Jurkat, Clone E6-1 (cell line): Measurements from ENCODE around the gene DAPK2.
"Not testable (repeated sequence)": the region's sequence is repeated elsewhere in the genome, so short reads cannot be mapped to it uniquely, and the experiment has no call there.

ENCODE experiments used
- DNase-seq: peaks from one replicate; pipeline ENCODE4 v3.0.0-alpha.2; 2011; ENCODE audit warnings: low read depth, low spot score
- H3K4me3 ChIP-seq: 2 replicates; pipeline ENCODE4 v1.5.1; 2011; ENCODE audit warnings: mild to moderate bottlenecking, low read length, control low read depth, moderate library complexity

DAPK2 gene

GRCh38 chr15:63908991-63909390 is 137.3 kb downstream of the DAPK2 start:
- H3K4me3 ChIP-seq, result no peak overlapping the region
- DNase-seq, result no peak

- no peak for DNase-seq
- H3K4me3 ChIP-seq, result no peak overlapping the region
Measured at GRCh38 chr15:63908281-63908680, 138.0 kb downstream of the DAPK2 start.

- no peak overlapping the region for H3K4me3 ChIP-seq
Measured at GRCh38 chr15:63907521-63907920, 138.8 kb downstream of the DAPK2 start.

GRCh38 chr15:63906266-63906584 is 140.1 kb downstream of the DAPK2 start:
- DNase-seq, result no peak
- H3K4me3 ChIP-seq, result no peak overlapping the region

More at GRCh38 chr15:63907521-63907920, 138.8 kb downstream of the DAPK2 start:
- DNase-seq, result no peak

GRCh38 chr15:63905558-63906265 is 140.6 kb downstream of the DAPK2 start:
- no peak overlapping the region for H3K4me3 ChIP-seq
- peak; percentile 41 for DNase-seq

GRCh38 chr15:63905131-63905530 is 141.2 kb downstream of the DAPK2 start:
- DNase-seq, result no peak
- H3K4me3 ChIP-seq, result no peak overlapping the region

- H3K4me3 ChIP-seq, result no peak overlapping the region
- no peak for DNase-seq
Measured at GRCh38 chr15:63904042-63904441, 142.2 kb downstream of the DAPK2 start.

GRCh38 chr15:63902671-63903035 is 143.6 kb downstream of the DAPK2 start:
- DNase-seq, result no peak
- H3K4me3 ChIP-seq, result no peak overlapping the region

GRCh38 chr15:63901912-63902670 is 144.2 kb downstream of the DAPK2 start:
- no peak for DNase-seq
- H3K4me3 ChIP-seq, result no peak overlapping the region

- DNase-seq, result no peak
- H3K4me3 ChIP-seq, result no peak overlapping the region
Measured at GRCh38 chr15:63900306-63900705, 146.0 kb downstream of the DAPK2 start.

- not testable (repeated sequence) for DNase-seq, H3K4me3 ChIP-seq
Measured at GRCh38 chr15:63899606-63900005, 146.7 kb downstream of the DAPK2 start.

- peak; percentile 44 for DNase-seq
- H3K4me3 ChIP-seq, result peak overlapping the region; percentile 5; the same call in 1 of the 2 replicates
Measured at GRCh38 chr15:63899193-63899592, 147.1 kb downstream of the DAPK2 start.

GRCh38 chr15:63896336-63897115 is 149.8 kb downstream of the DAPK2 start:
- no peak overlapping the region for H3K4me3 ChIP-seq

GRCh38 chr15:63895787-63896218 is 150.5 kb downstream of the DAPK2 start:
- H3K4me3 ChIP-seq, result no peak overlapping the region
- DNase-seq, result no peak

More at GRCh38 chr15:63896336-63897115, 149.8 kb downstream of the DAPK2 start:
- DNase-seq, result no peak

- no peak for DNase-seq
- H3K4me3 ChIP-seq, result no peak overlapping the region
Measured at GRCh38 chr15:63895194-63895593, 151.1 kb downstream of the DAPK2 start.

GRCh38 chr15:63894662-63894949 is 151.7 kb downstream of the DAPK2 start:
- no peak overlapping the region for H3K4me3 ChIP-seq
- no peak for DNase-seq

GRCh38 chr15:63893866-63894661 is 152.2 kb downstream of the DAPK2 start:
- no peak for DNase-seq
- no peak overlapping the region for H3K4me3 ChIP-seq

- peak; percentile 98 for DNase-seq
- peak overlapping the region; percentile 7 for H3K4me3 ChIP-seq
Measured at GRCh38 chr15:63892794-63893441, 153.4 kb downstream of the DAPK2 start.

- H3K4me3 ChIP-seq, result no peak overlapping the region
- DNase-seq, result no peak
Measured at GRCh38 chr15:63891768-63892133, 154.5 kb downstream of the DAPK2 start.
